Keratinocyte (primary cell): ENCODE data around the gene ZNF428. TPM values are rescaled to one million over a fixed set of nuclear protein-coding genes. Genes with fewer than 3 reads are reported as not detected.

Experiments used
- DNase-seq: peaks from one replicate; pipeline ENCODE4 v3.0.0-alpha.2; 2011; ENCODE audit warnings: low read depth, missing footprints, low spot score
- FAIRE-seq: peaks from 2 replicates; lab custom pipeline; 2011; peaks lifted over from hg19 to GRCh38; lab: Jason Lieb, UNC
- H2AFZ ChIP-seq: 2 replicates; pipeline ENCODE4 v1.6.0; 2012; ENCODE audit warnings: low read length, control low read depth, inconsistent platforms; ENCODE audit not compliant: control insufficient read depth
- H3K27ac ChIP-seq: 2 replicates; pipeline ENCODE4 v1.5.1; 2011; ENCODE audit warnings: low read length; ENCODE audit not compliant: control insufficient read depth, insufficient read depth
- H3K27me3 ChIP-seq: 3 replicates; pipeline ENCODE4 v1.6.0; 2011; ENCODE audit warnings: low read length; ENCODE audit not compliant: control insufficient read depth, insufficient read depth; ENCODE audit errors: extremely low read depth
- H3K36me3 ChIP-seq, 2 experiments: 2 replicates in 1 of 2; 3 replicates in 1 of 2; pipeline ENCODE4 v1.5.1; 2011; ENCODE audit warnings: low read length in 2 of 2, mild to moderate bottlenecking in 1 of 2; ENCODE audit not compliant: control insufficient read depth in 2 of 2, insufficient read depth in 2 of 2; ENCODE audit errors: extremely low read depth in 1 of 2
- H3K4me1 ChIP-seq: 3 replicates; pipeline ENCODE4 v1.5.1; 2011; ENCODE audit warnings: low read length; ENCODE audit not compliant: control insufficient read depth, insufficient read depth; ENCODE audit errors: extremely low read depth
- H3K4me2 ChIP-seq: 3 replicates; pipeline ENCODE4 v1.6.0; 2011; ENCODE audit warnings: low read depth, low read length; ENCODE audit not compliant: control insufficient read depth, insufficient read depth; ENCODE audit errors: extremely low read depth
- H3K4me3 ChIP-seq, 3 experiments: fragments of 200-600 bp in 1 of 3; sonication (generic) in 1 of 3; 2 replicates in 2 of 3; 3 replicates in 1 of 3; pipeline ENCODE4 v1.5.1; 2011 to 2016; ENCODE audit warnings: low read length in 3 of 3, mild to moderate bottlenecking in 3 of 3, control low read depth in 2 of 3, inconsistent platforms in 1 of 3, low read depth in 1 of 3, mixed read lengths in 1 of 3, mixed run types in 1 of 3, moderate library complexity in 1 of 3; ENCODE audit not compliant: control insufficient read depth in 2 of 3, insufficient read depth in 2 of 3; ENCODE audit errors: extremely low read depth in 1 of 3
- H3K79me2 ChIP-seq: 2 replicates; pipeline ENCODE4 v1.6.0; 2012; ENCODE audit warnings: low read length; ENCODE audit not compliant: control insufficient read depth, insufficient read depth
- H3K9ac ChIP-seq: 3 replicates; pipeline ENCODE4 v1.6.0; 2011; ENCODE audit warnings: low read length; ENCODE audit not compliant: control insufficient read depth, insufficient read depth; ENCODE audit errors: extremely low read depth
- H3K9me1 ChIP-seq: 3 replicates; pipeline ENCODE4 v1.6.0; 2011; ENCODE audit warnings: low read length; ENCODE audit not compliant: control insufficient read depth, insufficient read depth; ENCODE audit errors: extremely low read depth
- H3K9me3 ChIP-seq: 2 replicates; pipeline ENCODE4 v1.5.1; 2012; ENCODE audit warnings: low read depth, low read length; ENCODE audit not compliant: control insufficient read depth
- H4K20me1 ChIP-seq: 3 replicates; pipeline ENCODE4 v1.6.0; 2011; ENCODE audit warnings: low read length; ENCODE audit not compliant: control insufficient read depth, insufficient read depth; ENCODE audit errors: extremely low read depth
- CTCF ChIP-seq, 3 experiments: IDR thresholded peaks in 1 of 3; conservative IDR thresholded peaks in 1 of 3; optimal IDR thresholded peaks in 1 of 3; 2 replicates in 2 of 3; 3 replicates in 1 of 3; pipeline versions ENCODE3 to v1.5.1; 2011; ENCODE audit warnings: low read length in 3 of 3, mild to moderate bottlenecking in 3 of 3, moderate library complexity in 2 of 3, control low read depth in 1 of 3, inconsistent platforms in 1 of 3; ENCODE audit not compliant: insufficient read depth in 2 of 3; ENCODE audit errors: extremely low read depth in 1 of 3
- EZH2 ChIP-seq: IDR thresholded peaks from one replicate; pipeline ENCODE4 v1.6.1; 2012; ENCODE audit warnings: inconsistent platforms, mild to moderate bottlenecking, low read length, moderate library complexity
- dilution Hi-C: fragments of 300-500 bp; cut with MboI; formaldehyde crosslinking; loops from one replicate; pipeline ENCODE4 v1.7.0; 2020; ENCODE audit warnings: low sequenced_read_pairs; ENCODE audit not compliant: extremely low pct_ligation_motif_present
- polyA plus RNA-seq, 5 experiments: library from polyadenylated mRNA; depleted of rRNA in 3 of 5; stranded (reverse) in 3 of 5; stranded (forward) in 1 of 5; unstranded in 1 of 5; fragments of >200 nt; gene quantifications; 1 replicate in 1 of 5; 2 replicates in 3 of 5; 3 replicates in 1 of 5; pipeline versions ENCODE4 v1.2.1 to v1.2.3, GENCODE V29; 2011 to 2012; ENCODE audit warnings: missing spikeins in 2 of 5, low read depth in 1 of 5, low replicate concordance in 1 of 5

Gene ZNF428
- polyA plus RNA-seq, 1 donor (not counting 4 experiments of a cell fraction or from before 2014, with no cell fraction given): 13.9 TPM

DNA sequence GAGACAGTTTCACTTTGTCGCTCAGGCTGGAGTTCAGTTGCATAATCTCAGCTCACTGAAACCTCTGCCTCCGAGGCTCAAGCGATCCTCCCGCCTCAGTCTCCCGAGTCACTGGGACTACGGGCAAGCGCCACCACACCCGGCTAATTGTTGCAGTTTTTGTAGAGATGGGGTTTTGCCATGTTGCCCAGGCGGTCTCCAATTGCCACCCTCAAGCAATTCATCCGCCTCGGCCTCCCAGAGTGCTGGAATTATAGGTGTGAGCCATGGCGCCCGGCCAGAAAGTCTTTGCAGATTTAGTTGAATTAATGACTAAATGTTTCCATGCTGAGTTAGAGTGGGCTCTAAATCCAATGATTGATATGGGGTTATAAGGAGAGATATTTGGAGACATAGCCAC lies 24.8 kb upstream of the ZNF428 start:
- peaks cover 7 to 8% of the 10 kb centered on the region in 2 experiments for H3K36me3 ChIP-seq
- H3K4me3 ChIP-seq: no peak overlapping the region
- H3K9ac ChIP-seq: no peak overlapping the region
- no peak overlapping the region for H3K27ac ChIP-seq
- no peaks in the 10 kb centered on the region for H4K20me1 ChIP-seq
- FAIRE-seq (no peak), DNase-seq (no peak)
- TF ChIP-seq EZH2: no peak
- no peak for TF ChIP-seq CTCF (optimal IDR thresholded peaks at IDR 0.05 in 1 of 3, IDR thresholded peaks at IDR 0.05 in 1 of 3, conservative IDR thresholded peaks at IDR 0.05 in 1 of 3; ENCODE audit: extremely low read depth in 1 of 3, insufficient read depth in 2 of 3, low read length in 3 of 3)
- no peak overlapping the region for H2AFZ ChIP-seq
- H3K27me3 ChIP-seq: peaks cover 2% of the 10 kb centered on the region
- no peak overlapping the region for H3K4me2 ChIP-seq
- no peaks in the 10 kb centered on the region for H3K9me3 ChIP-seq
- no peaks in the 10 kb centered on the region for H3K79me2 ChIP-seq
- H3K9me1 ChIP-seq: no peaks in the 10 kb centered on the region
- peaks cover 7% of the 10 kb centered on the region for H3K4me1 ChIP-seq
- dilution Hi-C loops: no loop called here

- Histone ChIP-seq H3K36me3 (peaks cover 0 to 2% of the 10 kb centered on the region in 2 experiments), H3K9me3 (no peaks in the 10 kb centered on the region), H2AFZ (no peak overlapping the region), H3K4me1 (peaks cover 7% of the 10 kb centered on the region), H4K20me1 (no peaks in the 10 kb centered on the region), H3K9ac (no peak overlapping the region), H3K27me3 (peaks cover 11% of the 10 kb centered on the region), H3K9me1 (no peaks in the 10 kb centered on the region), H3K4me3 (no peak overlapping the region), H3K4me2 (no peak overlapping the region), H3K79me2 (no peaks in the 10 kb centered on the region), H3K27ac (no peak overlapping the region)
- no peak for FAIRE-seq
- no peak for DNase-seq
- dilution Hi-C loops: no loop called here
- no peak for TF ChIP-seq CTCF (optimal IDR thresholded peaks at IDR 0.05 in 1 of 3, IDR thresholded peaks at IDR 0.05 in 1 of 3, conservative IDR thresholded peaks at IDR 0.05 in 1 of 3; ENCODE audit: extremely low read depth in 1 of 3, insufficient read depth in 2 of 3, low read length in 3 of 3)
- no peak for TF ChIP-seq EZH2
These were observed 23.9 kb upstream of the ZNF428 start for GRCh38 chr19:43643326-43643725.
